A549 (cell line): ENCODE results near the gene HSPA1A. TPM values are rescaled to one million over a fixed set of nuclear protein-coding genes. Genes with fewer than 3 reads are reported as not detected.

Experiments used
- ATAC-seq, 2 experiments: fragments of 200-7000 bp in 1 of 2; fragments of >200 bp in 1 of 2; cut with Nextera tagmentation in 1 of 2; cut with Tn5 transposase in 1 of 2; 3 replicates each; pipeline versions ENCODE4 v1.8.0 to v1.9.1; 2018 to 2020; ENCODE audit warnings: mild to moderate bottlenecking in 1 of 2, moderate library complexity in 1 of 2
- CTCF ChIA-PET: fragments of 300-600 bp; sonication (Branson Sonifier 250); formaldehyde crosslinking; extraction: SDS; loops from one replicate; lab custom pipeline; 2021; ENCODE audit warnings: antibody characterized with exemption, inconsistent platforms; lab: Yijun Ruan, JAX
- POLR2A ChIA-PET: fragments of 350-600 bp; formaldehyde crosslinking; extraction: SDS; loops from one replicate; lab custom pipeline; 2021; ENCODE audit warnings: antibody characterized with exemption, inconsistent platforms; lab: Yijun Ruan, JAX
- DNase-seq, 2 experiments: peaks; one replicate each; pipeline versions ENCODE4 v3.0.0 to v3.0.0-alpha.2; 2011 to 2016; ENCODE audit warnings: low read depth in 1 of 2, low spot score in 1 of 2
- FAIRE-seq: peaks from 2 replicates; lab custom pipeline; 2011; peaks lifted over from hg19 to GRCh38; lab: Jason Lieb, UNC
- H3K27ac ChIP-seq, 2 experiments: fragments of >200 bp; sonication (Bioruptor Twin); formaldehyde crosslinking; 3 replicates each; pipeline ENCODE4 v1.5.1; 2016 to 2017
- H3K4me1 ChIP-seq: fragments of >200 bp; sonication (Bioruptor Twin); formaldehyde crosslinking; 3 replicates; pipeline ENCODE4 v1.6.1; 2016
- H3K4me2 ChIP-seq: fragments of >200 bp; sonication (Bioruptor Twin); formaldehyde crosslinking; 3 replicates; pipeline ENCODE4 v1.6.1; 2016
- H3K4me3 ChIP-seq: fragments of >200 bp; sonication (Bioruptor Twin); formaldehyde crosslinking; 3 replicates; pipeline ENCODE4 v1.5.1; 2016
- H3K9me3 ChIP-seq: fragments of >200 bp; sonication (Bioruptor Twin); formaldehyde crosslinking; 3 replicates; pipeline ENCODE4 v1.6.1; 2016
- CEBPB ChIP-seq, 2 experiments: fragments of >200 bp in 1 of 2; sonication (Bioruptor Twin) in 1 of 2; formaldehyde crosslinking in 1 of 2; IDR thresholded peaks; 2 replicates each; pipeline ENCODE4 v1.6.1; 2012 to 2016
- CHD2 ChIP-seq: fragments of 150-350 bp; IDR thresholded peaks from 2 replicates; pipeline ENCODE4 v1.6.1; 2014; ENCODE audit warnings: low read length; ENCODE audit not compliant: partially characterized antibody
- EHF ChIP-seq: fragments of 250-450 bp; sonication (Bioruptor Pico); IDR thresholded peaks from 2 replicates; pipeline ENCODE4 v1.5.0; 2020; ENCODE audit warnings: mild to moderate bottlenecking
- ELK1 ChIP-seq: fragments of 150-350 bp; IDR thresholded peaks from 2 replicates; pipeline ENCODE4 v1.6.1; 2014; ENCODE audit warnings: low read depth, mild to moderate bottlenecking, low read length
- EP300 ChIP-seq, 2 experiments: fragments of >200 bp; sonication (Bioruptor Twin); formaldehyde crosslinking; IDR thresholded peaks; 2 replicates in 1 of 2; 3 replicates in 1 of 2; pipeline ENCODE4 v1.6.1; 2016 to 2017
- FOSL2 ChIP-seq, 2 experiments: fragments of 450-650 bp in 1 of 2; fragments of >200 bp in 1 of 2; sonication (Bioruptor Twin) in 1 of 2; formaldehyde crosslinking; IDR thresholded peaks; 2 replicates each; pipeline versions ENCODE4 v1.5.0 to v1.6.1; 2016 to 2020; ENCODE audit warnings: mild to moderate bottlenecking in 1 of 2, moderate library complexity in 1 of 2
- GATA3 ChIP-seq: IDR thresholded peaks from 2 replicates; pipeline ENCODE4 v1.6.1; 2012; ENCODE audit warnings: borderline replicate concordance
- HEYL ChIP-seq: fragments of 250-450 bp; sonication (Bioruptor Pico); IDR thresholded peaks from 2 replicates; pipeline ENCODE4 v1.8.0; 2021; ENCODE audit warnings: mild to moderate bottlenecking, moderate library complexity
- HMGXB4 ChIP-seq: fragments of 250-450 bp; sonication (Bioruptor Pico); IDR thresholded peaks from 2 replicates; pipeline ENCODE4 v1.5.0; 2021; ENCODE audit warnings: mild to moderate bottlenecking, moderate library complexity, borderline replicate concordance
- HOXA7 ChIP-seq: fragments of 250-450 bp; sonication (Bioruptor Pico); IDR thresholded peaks from 2 replicates; pipeline ENCODE4 v1.5.0; 2020; ENCODE audit warnings: mild to moderate bottlenecking, moderate library complexity
- HOXB13 ChIP-seq: fragments of 250-450 bp; sonication (Bioruptor Pico); IDR thresholded peaks from 2 replicates; pipeline ENCODE4 v1.5.0; 2020; ENCODE audit warnings: low read depth, mild to moderate bottlenecking, moderate library complexity
- KDM5A ChIP-seq: fragments of 200-600 bp; sonication (generic); IDR thresholded peaks from 2 replicates; pipeline ENCODE4 v1.6.1; 2016; ENCODE audit warnings: antibody characterized with exemption, mild to moderate bottlenecking
- MYC ChIP-seq: IDR thresholded peaks from 2 replicates; pipeline ENCODE4 v1.6.1; 2012; ENCODE audit warnings: mild to moderate bottlenecking, inconsistent platforms, low read length, improper control_type of control experiment, borderline replicate concordance
- NR3C1 ChIP-seq: fragments of >200 bp; sonication (Bioruptor Twin); formaldehyde crosslinking; IDR thresholded peaks from 3 replicates; pipeline ENCODE4 v1.6.1; 2017
- PHF8 ChIP-seq: fragments of 200-600 bp; sonication (generic); IDR thresholded peaks from 2 replicates; pipeline ENCODE4 v1.6.1; 2016; ENCODE audit warnings: low read depth, mild to moderate bottlenecking, antibody characterized with exemption, moderate library complexity, borderline replicate concordance
- RARB ChIP-seq: fragments of 250-450 bp; sonication (Bioruptor Pico); IDR thresholded peaks from 2 replicates; pipeline ENCODE4 v1.8.0; 2021; ENCODE audit warnings: mild to moderate bottlenecking, moderate library complexity
- RCOR1 ChIP-seq: fragments of 150-350 bp; IDR thresholded peaks from 2 replicates; pipeline ENCODE4 v1.6.1; 2014; ENCODE audit warnings: antibody characterized with exemption, low read length, low read depth
- RFX5 ChIP-seq: fragments of 450-650 bp; IDR thresholded peaks from 2 replicates; pipeline ENCODE4 v1.7.1; 2014; ENCODE audit warnings: antibody characterized with exemption, mild to moderate bottlenecking, moderate library complexity
- SMC3 ChIP-seq: fragments of >200 bp; sonication (Bioruptor Twin); formaldehyde crosslinking; IDR thresholded peaks from 3 replicates; pipeline ENCODE4 v1.6.1; 2018; ENCODE audit warnings: inconsistent platforms
- SREBF2 ChIP-seq: fragments of 450-650 bp; IDR thresholded peaks from 2 replicates; pipeline ENCODE4 v1.6.1; 2014; ENCODE audit warnings: mild to moderate bottlenecking, moderate library complexity
- ZFP36 ChIP-seq: fragments of 450-650 bp; IDR thresholded peaks from 2 replicates; pipeline ENCODE4 v1.6.1; 2014; ENCODE audit warnings: borderline replicate concordance; ENCODE audit not compliant: partially characterized antibody
- WGBS: methylation state at CpG from one replicate; pipeline ENCODE4 v1.1.6; 2017; ENCODE audit errors: missing lambda C conversion rate; 5-methylcytosine and 5-hydroxymethylcytosine counted together
- polyA plus RNA-seq, 4 experiments: library from polyadenylated mRNA; depleted of rRNA in 3 of 4; stranded (reverse); fragments of >200 nt; fragmentation: RNase III in 1 of 4; extraction: RNeasy Plus Mini Kit Qiagen cat#74134 plus additional on column Dnase treatment in 1 of 4; gene quantifications; 2 replicates in 3 of 4; 3 replicates in 1 of 4; pipeline ENCODE4 v1.2.3, GENCODE V29; 2011 to 2017
- TF ChIP-seq, protein P1 (sequence below): IDR thresholded peaks from 2 replicates; pipeline ENCODE4 v1.6.1; 2012
- TF ChIP-seq, protein P2 (sequence below): fragments of 250-450 bp; sonication (Bioruptor Pico); IDR thresholded peaks from 2 replicates; pipeline ENCODE4 v1.5.0; 2020; ENCODE audit warnings: low read depth, mild to moderate bottlenecking, moderate library complexity
- TF ChIP-seq, protein P3 (sequence below): fragments of >200 bp; sonication (Bioruptor Twin); formaldehyde crosslinking; IDR thresholded peaks from 3 replicates; pipeline ENCODE4 v1.5.1; 2016

The HSPA1A gene
- polyA plus RNA-seq, 2 of the 4 experiments (the other 2 are of a cell fraction), result 122 to 204 TPM

DNA sequence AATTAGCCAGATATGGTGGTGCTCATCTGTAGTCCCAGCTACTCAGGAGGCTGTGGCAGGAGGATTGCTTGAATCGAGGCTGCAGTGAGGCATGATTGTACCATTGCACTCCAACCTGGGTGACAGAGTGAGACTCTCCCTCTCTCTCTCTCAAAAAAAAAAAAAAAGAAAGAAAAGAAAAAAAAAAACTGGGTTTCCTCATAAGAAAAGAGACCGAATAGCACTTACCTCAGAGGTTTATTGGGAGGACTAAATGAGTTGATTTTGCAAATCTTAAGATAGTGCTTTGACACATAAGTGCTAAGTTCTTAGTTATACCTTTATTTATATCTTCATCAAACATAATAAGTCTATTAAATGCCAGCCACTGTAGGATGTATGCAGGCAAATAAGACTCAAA lies 44.5 kb upstream of the HSPA1A start:
- Histone ChIP-seq H3K4me3 (no peak overlapping the region), H3K4me2 (no peak overlapping the region), H3K9me3 (no peaks in the 10 kb centered on the region), H3K4me1 (peaks cover 11% of the 10 kb centered on the region), H3K27ac (no peak overlapping the region)
- FAIRE-seq (no peak), ATAC-seq (no peak), DNase-seq (no peak)
- POLR2A ChIA-PET, result no interaction called here
- CTCF ChIA-PET, result interaction anchor here (1.0 to 5.5 kb wide), 11 partner anchors 10 to 91 kb away, joined by 3 to 36 read pairs (median 6); partner anchors contain the start of genes DDAH2, HSPA1B and MSH5
- TF ChIP-seq HOXA7 (no peak), NR3C1 (no peak), HMGXB4 (no peak), GATA3 (no peak), PHF8 (no peak), HOXB13 (no peak), RCOR1 (no peak), CHD2 (no peak), FOSL2 (IDR thresholded peaks at IDR 0.05) (no peak), FOSL2 (CRISPR knock-in tag; IDR thresholded peaks at IDR 0.05) (no peak), SMC3 (no peak)
- TF ChIP-seq, protein P1, sequence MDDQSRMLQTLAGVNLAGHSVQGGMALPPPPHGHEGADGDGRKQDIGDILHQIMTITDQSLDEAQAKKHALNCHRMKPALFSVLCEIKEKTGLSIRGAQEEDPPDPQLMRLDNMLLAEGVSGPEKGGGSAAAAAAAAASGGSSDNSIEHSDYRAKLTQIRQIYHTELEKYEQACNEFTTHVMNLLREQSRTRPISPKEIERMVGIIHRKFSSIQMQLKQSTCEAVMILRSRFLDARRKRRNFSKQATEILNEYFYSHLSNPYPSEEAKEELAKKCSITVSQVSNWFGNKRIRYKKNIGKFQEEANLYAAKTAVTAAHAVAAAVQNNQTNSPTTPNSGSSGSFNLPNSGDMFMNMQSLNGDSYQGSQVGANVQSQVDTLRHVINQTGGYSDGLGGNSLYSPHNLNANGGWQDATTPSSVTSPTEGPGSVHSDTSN, result no peak
- TF ChIP-seq, protein P2, sequence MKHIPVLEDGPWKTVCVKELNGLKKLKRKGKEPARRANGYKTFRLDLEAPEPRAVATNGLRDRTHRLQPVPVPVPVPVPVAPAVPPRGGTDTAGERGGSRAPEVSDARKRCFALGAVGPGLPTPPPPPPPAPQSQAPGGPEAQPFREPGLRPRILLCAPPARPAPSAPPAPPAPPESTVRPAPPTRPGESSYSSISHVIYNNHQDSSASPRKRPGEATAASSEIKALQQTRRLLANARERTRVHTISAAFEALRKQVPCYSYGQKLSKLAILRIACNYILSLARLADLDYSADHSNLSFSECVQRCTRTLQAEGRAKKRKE (CRISPR knock-in tag), result no peak
- 62% methylated on average over 2 of the region's 2 CpGs for WGBS

DNA sequence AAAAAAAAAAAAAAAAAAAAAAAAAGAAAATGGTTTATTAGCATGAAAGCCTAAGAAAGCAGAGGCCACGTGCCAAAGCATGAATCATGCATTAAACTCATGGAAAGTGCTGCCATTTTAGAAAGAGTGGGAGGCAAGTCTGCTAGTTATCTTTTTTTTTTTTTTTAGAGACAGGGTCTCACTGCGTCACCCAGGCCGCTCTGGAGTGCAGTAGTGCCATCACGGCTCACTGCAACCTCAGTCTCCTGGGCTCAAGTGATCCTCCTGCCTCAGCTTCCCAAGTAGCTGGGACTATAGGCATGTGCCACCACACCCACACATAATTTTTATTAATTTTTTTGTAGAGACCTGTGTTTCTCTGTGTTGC lies 43.4 kb upstream of the HSPA1A start:
- Histone ChIP-seq H3K9me3 (no peaks in the 10 kb centered on the region), H3K4me1 (peaks cover 22% of the 10 kb centered on the region), H3K4me3 (no peak overlapping the region), H3K27ac (no peak overlapping the region), H3K4me2 (no peak overlapping the region)
- DNase-seq, result no peak
- FAIRE-seq, result no peak
- ChIA-PET POLR2A (no interaction called here), CTCF (interaction anchor here (0.8 to 5.5 kb wide), 7 partner anchors 9 to 150 kb away, joined by 3 to 36 read pairs (median 5); no protein-coding TSS in a partner anchor)
- TF ChIP-seq RARB (CRISPR knock-in tag), result no peak
- no peak for TF ChIP-seq HEYL (CRISPR knock-in tag)
- no peak for TF ChIP-seq MYC
- TF ChIP-seq HMGXB4, result no peak
- no peak for TF ChIP-seq EP300 (IDR thresholded peaks at IDR 0.05)
- TF ChIP-seq CEBPB (IDR thresholded peaks at IDR 0.05), result no peak
- WGBS, result 79% methylated on average over 4 of the region's 4 CpGs
- ATAC-seq, result no peak

DNA sequence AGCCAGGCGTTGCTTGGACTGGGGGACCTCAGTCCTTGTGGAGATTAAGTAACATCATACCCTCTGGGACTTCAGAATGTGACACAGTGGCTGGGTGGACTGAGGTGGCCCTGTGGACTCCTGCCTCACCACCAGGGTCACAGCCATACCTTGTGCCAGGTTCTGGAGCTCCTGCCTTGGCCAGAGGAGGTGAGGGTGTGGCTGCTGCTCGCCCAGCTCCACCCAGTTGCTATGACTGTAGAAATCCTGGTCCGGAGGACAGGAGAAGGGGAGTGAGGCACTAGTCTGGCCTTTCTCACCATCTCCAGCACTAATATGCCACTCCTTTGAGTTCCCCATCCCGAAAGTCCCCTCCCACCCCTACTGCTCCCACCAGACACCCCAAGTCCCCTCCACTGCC lies 40.2 kb upstream of the HSPA1A start:
- ChIA-PET CTCF (interaction anchor here (0.7 to 4.6 kb wide), 7 partner anchors 9 to 94 kb away, joined by 3 to 18 read pairs (median 4); partner anchors contain the start of genes DDAH2 and LSM2), POLR2A (interaction anchor here (1.8 kb wide), 1 partner anchor 52 kb away, joined by 6 read pairs; the partner anchor contains the start of gene HSPA1B)
- Histone ChIP-seq H3K4me3 (no peak overlapping the region), H3K4me1 (peaks cover 32% of the 10 kb centered on the region)
- TF ChIP-seq, protein P3, sequence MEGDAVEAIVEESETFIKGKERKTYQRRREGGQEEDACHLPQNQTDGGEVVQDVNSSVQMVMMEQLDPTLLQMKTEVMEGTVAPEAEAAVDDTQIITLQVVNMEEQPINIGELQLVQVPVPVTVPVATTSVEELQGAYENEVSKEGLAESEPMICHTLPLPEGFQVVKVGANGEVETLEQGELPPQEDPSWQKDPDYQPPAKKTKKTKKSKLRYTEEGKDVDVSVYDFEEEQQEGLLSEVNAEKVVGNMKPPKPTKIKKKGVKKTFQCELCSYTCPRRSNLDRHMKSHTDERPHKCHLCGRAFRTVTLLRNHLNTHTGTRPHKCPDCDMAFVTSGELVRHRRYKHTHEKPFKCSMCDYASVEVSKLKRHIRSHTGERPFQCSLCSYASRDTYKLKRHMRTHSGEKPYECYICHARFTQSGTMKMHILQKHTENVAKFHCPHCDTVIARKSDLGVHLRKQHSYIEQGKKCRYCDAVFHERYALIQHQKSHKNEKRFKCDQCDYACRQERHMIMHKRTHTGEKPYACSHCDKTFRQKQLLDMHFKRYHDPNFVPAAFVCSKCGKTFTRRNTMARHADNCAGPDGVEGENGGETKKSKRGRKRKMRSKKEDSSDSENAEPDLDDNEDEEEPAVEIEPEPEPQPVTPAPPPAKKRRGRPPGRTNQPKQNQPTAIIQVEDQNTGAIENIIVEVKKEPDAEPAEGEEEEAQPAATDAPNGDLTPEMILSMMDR, result no peak
- no peak for TF ChIP-seq ZFP36
- no peak for TF ChIP-seq ELK1
- TF ChIP-seq RFX5, result no peak
- no peak for TF ChIP-seq SREBF2
- TF ChIP-seq HEYL (CRISPR knock-in tag), result no peak
- no peak for TF ChIP-seq KDM5A
- no peak for TF ChIP-seq HOXB13
- no peak for TF ChIP-seq SMC3
- TF ChIP-seq EHF (CRISPR knock-in tag), result no peak
- TF ChIP-seq, protein P2 (CRISPR knock-in tag), result no peak
- TF ChIP-seq, all 56 proteins: peak for 0
- 32% methylated on average over 3 of the region's 4 CpGs for WGBS
- no peak for DNase-seq
- peak in 1 of 2 experiments; percentile 46; a peak in 3 of 6 replicates for ATAC-seq
- Histone ChIP-seq H3K9me3 (no peaks in the 10 kb centered on the region), H3K4me2 (peak overlapping the region; percentile 89), H3K27ac (peak overlapping the region; percentile 70 to 86; a peak in 4 of 6 replicates)
- FAIRE-seq, result no peak
